Ectodermal cell (in vitro differentiated cells): Measurements from ENCODE around the gene RGL1.

Source experiments
- H3K27ac ChIP-seq: 2 replicates; pipeline ENCODE4 v1.7.0; 2013; ENCODE audit warnings: mild to moderate bottlenecking, low read depth, low read length; ENCODE audit not compliant: insufficient read depth, poor library complexity, severe bottlenecking
- H3K27me3 ChIP-seq: 2 replicates; pipeline ENCODE4 v1.7.0; 2013; ENCODE audit warnings: mild to moderate bottlenecking, low read length; ENCODE audit not compliant: insufficient read depth, control insufficient read depth, poor library complexity, severe bottlenecking
- H3K36me3 ChIP-seq: one replicate; pipeline ENCODE4 v1.7.0; 2013; ENCODE audit warnings: low read length; ENCODE audit not compliant: control insufficient read depth, insufficient read depth
- H3K4me1 ChIP-seq: one replicate; pipeline ENCODE4 v1.7.0; 2013; ENCODE audit warnings: low read length; ENCODE audit not compliant: control insufficient read depth, insufficient read depth
- H3K4me3 ChIP-seq: 2 replicates; pipeline ENCODE4 v1.7.0; 2013; ENCODE audit warnings: low read depth, low read length, control low read depth; ENCODE audit not compliant: insufficient read depth
- H3K9me3 ChIP-seq: 2 replicates; pipeline ENCODE4 v1.7.0; 2013; ENCODE audit warnings: mild to moderate bottlenecking, low read length, moderate library complexity; ENCODE audit not compliant: control insufficient read depth
- WGBS, 2 experiments: methylation state at CpG; one replicate each; pipeline ENCODE4 v1.1.7; 2013; ENCODE audit warnings: missing lambda C conversion rate in 2 of 2; 5-methylcytosine and 5-hydroxymethylcytosine counted together

RGL1 gene

GRCh38 chr1:183838221-183838620, 33.3 kb downstream of the RGL1 start:
- Histone ChIP-seq H3K9me3 (no peaks in the 10 kb centered on the region), H3K4me1 (peaks cover 11% of the 10 kb centered on the region), H3K36me3 (no peaks in the 10 kb centered on the region), H3K27ac (no peak overlapping the region), H3K4me3 (no peak overlapping the region), H3K27me3 (no peaks in the 10 kb centered on the region)
- WGBS, 2 experiments = 90 to 92% methylated on average over 2 of the region's 2 CpGs

- 90 to 95% methylated on average over 1 of the region's 1 CpG for WGBS, 2 experiments
- Histone ChIP-seq H3K36me3 (no peaks in the 10 kb centered on the region), H3K4me1 (peaks cover 11% of the 10 kb centered on the region), H3K27me3 (no peaks in the 10 kb centered on the region), H3K4me3 (no peak overlapping the region), H3K27ac (no peak overlapping the region), H3K9me3 (no peaks in the 10 kb centered on the region)
Observed at GRCh38 chr1:183840140-183840539, 35.2 kb downstream of the RGL1 start.

- H3K27me3 ChIP-seq = no peaks in the 10 kb centered on the region
- no peak overlapping the region for H3K4me3 ChIP-seq
- no peaks in the 10 kb centered on the region for H3K36me3 ChIP-seq
- H3K9me3 ChIP-seq = no peaks in the 10 kb centered on the region
- H3K27ac ChIP-seq = no peak overlapping the region
- peaks cover 7% of the 10 kb centered on the region for H3K4me1 ChIP-seq
- 71% methylated on average over 1 of the region's 1 CpG for whole genome bisulfite sequencing, 2 experiments
Observed at GRCh38 chr1:183841550-183841949, 36.6 kb downstream of the RGL1 start.

GRCh38 chr1:183841950-183842794, 37.3 kb downstream of the RGL1 start:
- H3K4me3 ChIP-seq = no peak overlapping the region
- WGBS, 2 experiments = 86 to 90% methylated on average over 9 of the region's 9 CpGs
- H3K4me1 ChIP-seq = peaks cover under 1% of the 10 kb centered on the region
- H3K9me3 ChIP-seq = no peaks in the 10 kb centered on the region
- no peaks in the 10 kb centered on the region for H3K36me3 ChIP-seq
- H3K27me3 ChIP-seq = no peaks in the 10 kb centered on the region
- H3K27ac ChIP-seq = no peak overlapping the region

- H3K9me3 ChIP-seq = no peaks in the 10 kb centered on the region
- H3K27ac ChIP-seq = no peak overlapping the region
- H3K27me3 ChIP-seq = no peaks in the 10 kb centered on the region
- no peaks in the 10 kb centered on the region for H3K4me1 ChIP-seq
- H3K36me3 ChIP-seq = no peaks in the 10 kb centered on the region
- WGBS, 2 experiments = 89 to 100% methylated on average over 2 of the region's 2 CpGs
- no peak overlapping the region for H3K4me3 ChIP-seq
Observed at GRCh38 chr1:183842795-183843144, 37.9 kb downstream of the RGL1 start.

GRCh38 chr1:183844806-183845205, 39.9 kb downstream of the RGL1 start:
- H3K36me3 ChIP-seq = no peaks in the 10 kb centered on the region
- H3K4me3 ChIP-seq = no peak overlapping the region
- no peaks in the 10 kb centered on the region for H3K9me3 ChIP-seq
- no peaks in the 10 kb centered on the region for H3K4me1 ChIP-seq
- no peaks in the 10 kb centered on the region for H3K27me3 ChIP-seq
- 93 to 99% methylated on average over 2 of the region's 2 CpGs for WGBS, 2 experiments
- H3K27ac ChIP-seq = no peak overlapping the region

GRCh38 chr1:183845681-183846080, 40.8 kb downstream of the RGL1 start:
- H3K36me3 ChIP-seq = no peaks in the 10 kb centered on the region
- no peaks in the 10 kb centered on the region for H3K27me3 ChIP-seq
- no peaks in the 10 kb centered on the region for H3K4me1 ChIP-seq
- no peak overlapping the region for H3K27ac ChIP-seq
- H3K4me3 ChIP-seq = no peak overlapping the region
- WGBS, 2 experiments = 92% methylated on average over 3 of the region's 3 CpGs
- no peaks in the 10 kb centered on the region for H3K9me3 ChIP-seq

- Histone ChIP-seq H3K9me3 (no peaks in the 10 kb centered on the region), H3K4me1 (no peaks in the 10 kb centered on the region), H3K27me3 (no peaks in the 10 kb centered on the region), H3K4me3 (no peak overlapping the region), H3K27ac (no peak overlapping the region), H3K36me3 (no peaks in the 10 kb centered on the region)
- WGBS, 2 experiments = 94 to 95% methylated on average over 4 of the region's 4 CpGs
Observed at GRCh38 chr1:183847641-183848040, 42.7 kb downstream of the RGL1 start.

- no peaks in the 10 kb centered on the region for H3K36me3 ChIP-seq
- no peak overlapping the region for H3K4me3 ChIP-seq
- no peaks in the 10 kb centered on the region for H3K27me3 ChIP-seq
- H3K9me3 ChIP-seq = no peaks in the 10 kb centered on the region
- WGBS, 2 experiments = 96 to 100% methylated on average over 1 to 2 of the region's 2 CpGs
- no peaks in the 10 kb centered on the region for H3K4me1 ChIP-seq
- no peak overlapping the region for H3K27ac ChIP-seq
Observed at GRCh38 chr1:183850852-183851251, 45.9 kb downstream of the RGL1 start.

GRCh38 chr1:183859119-183859518, 54.2 kb downstream of the RGL1 start:
- H3K27ac ChIP-seq = no peak overlapping the region
- no peaks in the 10 kb centered on the region for H3K9me3 ChIP-seq
- no peaks in the 10 kb centered on the region for H3K27me3 ChIP-seq
- 93 to 95% methylated on average over 3 of the region's 3 CpGs for WGBS, 2 experiments
- H3K4me3 ChIP-seq = no peak overlapping the region
- no peaks in the 10 kb centered on the region for H3K4me1 ChIP-seq
- H3K36me3 ChIP-seq = no peaks in the 10 kb centered on the region
